ENCODE data around the gene SLC25A23.
"Not testable (repeated sequence)": the region's sequence is repeated elsewhere in the genome, so short reads cannot be mapped to it uniquely, and the experiment has no call there.

Gene SLC25A23
- 7.9 to 20.1 (median 12.2) reads per million in 3 experiments for total RNA-seq

GRCh38 chr19:6459262-6460098 lies at the start of gene SLC25A23:
TSS of gene SLC25A23 (minus strand) at chr19:6459792. CDS start at chr19:6459628, 164 bp downstream.
- peak; percentile 31 for DNase-seq

GRCh38 chr19:6508028-6508771 lies 48.6 kb upstream of the SLC25A23 start:
- not testable (repeated sequence) for DNase-seq

GRCh38 chr19:6503407-6504201 lies 44.0 kb upstream of the SLC25A23 start:
- DNase-seq, result no peak

- no peak for DNase-seq
These were observed 42.4 kb upstream of the SLC25A23 start, which contains the start of gene TUBB4A for GRCh38 chr19:6501740-6502648. TSS of gene TUBB4A (minus strand) at chr19:6502309. CDS start at chr19:6502212, 97 bp downstream.

- DNase-seq, result no peak
These were observed 41.5 kb upstream of the SLC25A23 start for GRCh38 chr19:6500837-6501739.

GRCh38 chr19:6499052-6499790 lies 39.6 kb upstream of the SLC25A23 start:
- DNase-seq, result no peak

- no peak for DNase-seq
These were observed 38.9 kb upstream of the SLC25A23 start for GRCh38 chr19:6498294-6499036.

GRCh38 chr19:6495947-6496346 lies 36.4 kb upstream of the SLC25A23 start:
- DNase-seq, result no peak

GRCh38 chr19:6494438-6495036 lies 34.9 kb upstream of the SLC25A23 start:
- DNase-seq, result no peak

GRCh38 chr19:6491802-6492592 lies 32.4 kb upstream of the SLC25A23 start:
- no peak for DNase-seq

GRCh38 chr19:6490134-6490533 lies 30.5 kb upstream of the SLC25A23 start:
- DNase-seq, result no peak

GRCh38 chr19:6489278-6490061 lies 29.9 kb upstream of the SLC25A23 start:
- no peak for DNase-seq

GRCh38 chr19:6484831-6485230 lies 25.2 kb upstream of the SLC25A23 start:
- no peak for DNase-seq

GRCh38 chr19:6484230-6484629 lies 24.6 kb upstream of the SLC25A23 start:
- no peak for DNase-seq

GRCh38 chr19:6483235-6483634 lies 23.6 kb upstream of the SLC25A23 start:
- DNase-seq, result no peak

- DNase-seq, result no peak
These were observed 22.7 kb upstream of the SLC25A23 start for GRCh38 chr19:6482343-6482686.

Measured in central memory CD4-positive, alpha-beta T cell (primary cell).